ENCODE data around the gene DOK6. TPM values are rescaled to one million over a fixed set of nuclear protein-coding genes. Genes with fewer than 3 reads are reported as not detected.

The DOK6 gene
- total RNA-seq, 1 donor: 2.2 TPM

DNA sequence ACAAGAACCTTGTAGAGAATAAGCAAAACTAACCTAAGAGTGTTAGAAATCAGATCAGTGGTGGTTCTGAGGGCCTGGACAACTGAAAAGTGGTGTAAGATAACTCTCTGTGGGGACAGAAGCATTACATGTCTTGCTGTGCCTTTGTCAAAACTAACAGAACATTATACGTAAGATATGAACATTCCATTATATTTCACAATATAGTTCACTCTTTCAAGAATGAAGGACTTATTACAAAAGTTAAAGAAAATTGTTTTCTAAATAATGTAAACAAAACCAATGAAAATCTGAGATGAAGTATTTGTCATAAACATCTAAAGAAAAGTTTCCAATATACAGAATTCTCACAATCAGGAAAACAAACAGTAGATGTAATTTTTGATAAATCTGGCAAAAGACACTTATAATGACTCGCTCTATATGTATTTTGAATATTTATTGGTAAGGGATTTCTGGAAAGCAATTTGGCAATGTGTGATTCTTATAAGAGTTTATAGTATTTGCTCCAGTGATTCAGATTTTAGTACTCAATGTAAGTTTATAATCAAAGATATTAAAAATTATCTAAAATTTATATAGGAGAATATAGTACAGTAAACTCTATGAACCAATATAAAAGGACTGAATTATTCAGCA lies 288.6 kb downstream of the DOK6 start:
- no peaks in the 10 kb centered on the region for H3K4me1 ChIP-seq (ENCODE audit: insufficient read depth, low read length)
- H3K4me3 ChIP-seq (ENCODE audit: low read length): no peak overlapping the region
- no peaks in the 10 kb centered on the region for H3K27me3 ChIP-seq (ENCODE audit: insufficient read depth, low read length)
- H3K9me3 ChIP-seq (ENCODE audit: low read depth, low read length): no peaks in the 10 kb centered on the region

- Histone ChIP-seq H3K4me3 (ENCODE audit: low read length) (no peak overlapping the region), H3K4me1 (ENCODE audit: insufficient read depth, low read length) (no peaks in the 10 kb centered on the region), H3K9me3 (ENCODE audit: low read depth, low read length) (no peaks in the 10 kb centered on the region), H3K27me3 (ENCODE audit: insufficient read depth, low read length) (no peaks in the 10 kb centered on the region)
Measured at GRCh38 chr18:69691008-69691760, 290.5 kb downstream of the DOK6 start.

DNA sequence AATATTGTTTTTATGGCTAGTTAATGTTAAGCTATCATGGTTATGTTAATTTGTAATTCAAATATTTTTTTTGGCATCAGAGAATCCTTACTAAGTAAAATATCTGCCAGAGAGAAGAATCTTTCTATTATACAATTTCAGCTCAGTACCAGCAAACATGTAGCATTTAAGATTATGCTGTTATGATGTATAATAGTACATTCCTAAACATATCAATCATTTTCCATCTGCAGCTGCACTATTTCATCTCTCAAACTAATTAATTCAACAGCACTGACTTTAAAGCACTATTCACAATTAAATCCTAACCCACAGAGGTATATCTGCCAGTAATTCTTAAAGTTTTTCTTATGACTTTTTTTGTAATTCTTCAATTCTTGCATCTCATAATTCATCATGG lies 296.4 kb downstream of the DOK6 start:
- Histone ChIP-seq H3K4me1 (ENCODE audit: insufficient read depth, low read length) (no peaks in the 10 kb centered on the region), H3K27me3 (ENCODE audit: insufficient read depth, low read length) (no peaks in the 10 kb centered on the region), H3K4me3 (ENCODE audit: low read length) (no peak overlapping the region), H3K9me3 (ENCODE audit: low read depth, low read length) (no peaks in the 10 kb centered on the region)

DNA sequence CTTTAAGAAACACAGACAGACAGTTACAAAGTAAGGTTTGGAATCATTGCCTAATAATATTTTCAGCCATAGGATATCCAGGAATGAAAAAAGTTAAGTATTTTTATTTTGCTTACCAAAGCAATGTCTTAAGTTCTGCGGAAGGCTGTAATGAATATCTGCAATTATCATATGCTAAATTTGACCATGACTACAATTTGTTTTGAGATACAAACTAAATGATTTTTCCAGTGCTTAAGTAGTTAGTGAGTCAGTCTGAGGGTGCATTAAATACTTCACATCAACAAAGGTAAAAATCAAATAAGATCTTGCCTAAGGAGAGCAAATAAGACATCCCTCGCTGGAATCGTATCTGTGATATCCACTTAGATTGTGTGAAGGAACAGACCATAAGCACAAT lies 297.0 kb downstream of the DOK6 start:
- no peaks in the 10 kb centered on the region for H3K27me3 ChIP-seq (ENCODE audit: insufficient read depth, low read length)
- no peaks in the 10 kb centered on the region for H3K9me3 ChIP-seq (ENCODE audit: low read depth, low read length)
- no peaks in the 10 kb centered on the region for H3K4me1 ChIP-seq (ENCODE audit: insufficient read depth, low read length)
- H3K4me3 ChIP-seq (ENCODE audit: low read length): no peak overlapping the region

DNA sequence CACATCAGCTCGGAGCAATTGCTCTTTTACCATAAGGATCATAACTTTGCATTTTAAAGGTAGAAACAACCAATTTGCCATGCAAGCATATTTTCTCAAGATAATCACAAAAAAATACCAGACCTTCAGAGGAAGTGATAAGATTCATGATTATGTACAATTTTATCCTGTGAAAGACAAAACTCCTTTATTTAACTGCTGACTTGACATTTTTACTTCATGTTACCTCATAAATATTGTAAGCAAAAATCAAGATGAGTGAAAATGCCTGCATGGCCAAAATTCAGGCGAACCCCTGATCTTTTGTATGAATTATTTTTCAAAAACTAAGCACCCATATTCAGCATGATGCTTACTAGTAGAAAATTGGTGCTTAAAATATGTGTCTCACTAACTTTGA lies 300.6 kb downstream of the DOK6 start:
- Histone ChIP-seq H3K27me3 (ENCODE audit: insufficient read depth, low read length) (no peaks in the 10 kb centered on the region), H3K4me1 (ENCODE audit: insufficient read depth, low read length) (no peaks in the 10 kb centered on the region), H3K4me3 (ENCODE audit: low read length) (no peak overlapping the region)

GRCh38 chr18:69703461-69703860 lies 302.8 kb downstream of the DOK6 start:
- no peaks in the 10 kb centered on the region for H3K9me3 ChIP-seq (ENCODE audit: low read depth, low read length)
- H3K4me1 ChIP-seq (ENCODE audit: insufficient read depth, low read length): no peaks in the 10 kb centered on the region
- no peaks in the 10 kb centered on the region for H3K27me3 ChIP-seq (ENCODE audit: insufficient read depth, low read length)
- H3K4me3 ChIP-seq (ENCODE audit: low read length): no peak overlapping the region

More for the DNA sequence above, 300.6 kb downstream of the DOK6 start:
- H3K9me3 ChIP-seq (ENCODE audit: low read depth, low read length): no peaks in the 10 kb centered on the region

GRCh38 chr18:69705987-69706386 lies 305.3 kb downstream of the DOK6 start:
- H3K9me3 ChIP-seq (ENCODE audit: low read depth, low read length): no peaks in the 10 kb centered on the region
- H3K4me3 ChIP-seq (ENCODE audit: low read length): no peak overlapping the region
- no peaks in the 10 kb centered on the region for H3K4me1 ChIP-seq (ENCODE audit: insufficient read depth, low read length)
- H3K27me3 ChIP-seq (ENCODE audit: insufficient read depth, low read length): no peaks in the 10 kb centered on the region

DNA sequence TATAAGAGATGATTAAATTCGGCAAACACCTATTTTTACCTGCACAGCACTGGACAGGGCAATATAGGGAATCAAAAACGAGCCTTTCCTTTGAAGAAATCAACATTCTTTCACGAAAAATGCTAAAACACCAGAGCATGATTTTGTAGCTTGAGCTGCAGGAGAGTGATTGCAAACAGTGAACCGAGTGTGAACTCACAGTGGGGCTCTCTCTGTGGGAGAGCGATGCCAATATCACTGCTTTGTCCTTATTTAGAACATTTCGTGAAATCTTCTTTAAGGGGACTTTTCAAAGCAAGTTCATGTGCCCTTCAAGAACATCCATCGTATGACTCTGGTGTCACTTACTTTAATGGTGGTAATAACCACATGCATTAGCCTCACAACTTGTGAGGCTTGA lies 308.2 kb downstream of the DOK6 start:
- no peaks in the 10 kb centered on the region for H3K9me3 ChIP-seq (ENCODE audit: low read depth, low read length)
- no peak overlapping the region for H3K4me3 ChIP-seq (ENCODE audit: low read length)
- H3K4me1 ChIP-seq (ENCODE audit: insufficient read depth, low read length): no peaks in the 10 kb centered on the region
- H3K27me3 ChIP-seq (ENCODE audit: insufficient read depth, low read length): no peaks in the 10 kb centered on the region

- Histone ChIP-seq H3K9me3 (ENCODE audit: low read depth, low read length) (peaks cover 17% of the 10 kb centered on the region), H3K27me3 (ENCODE audit: insufficient read depth, low read length) (no peaks in the 10 kb centered on the region), H3K4me3 (ENCODE audit: low read length) (no peak overlapping the region), H3K4me1 (ENCODE audit: insufficient read depth, low read length) (no peaks in the 10 kb centered on the region)
Measured at GRCh38 chr18:69715191-69715795, 314.6 kb downstream of the DOK6 start.

- Histone ChIP-seq H3K4me3 (ENCODE audit: low read length) (no peak overlapping the region), H3K9me3 (ENCODE audit: low read depth, low read length) (peaks cover 17% of the 10 kb centered on the region), H3K4me1 (ENCODE audit: insufficient read depth, low read length) (no peaks in the 10 kb centered on the region), H3K27me3 (ENCODE audit: insufficient read depth, low read length) (no peaks in the 10 kb centered on the region)
Measured at GRCh38 chr18:69717586-69717985, 316.9 kb downstream of the DOK6 start.

DNA sequence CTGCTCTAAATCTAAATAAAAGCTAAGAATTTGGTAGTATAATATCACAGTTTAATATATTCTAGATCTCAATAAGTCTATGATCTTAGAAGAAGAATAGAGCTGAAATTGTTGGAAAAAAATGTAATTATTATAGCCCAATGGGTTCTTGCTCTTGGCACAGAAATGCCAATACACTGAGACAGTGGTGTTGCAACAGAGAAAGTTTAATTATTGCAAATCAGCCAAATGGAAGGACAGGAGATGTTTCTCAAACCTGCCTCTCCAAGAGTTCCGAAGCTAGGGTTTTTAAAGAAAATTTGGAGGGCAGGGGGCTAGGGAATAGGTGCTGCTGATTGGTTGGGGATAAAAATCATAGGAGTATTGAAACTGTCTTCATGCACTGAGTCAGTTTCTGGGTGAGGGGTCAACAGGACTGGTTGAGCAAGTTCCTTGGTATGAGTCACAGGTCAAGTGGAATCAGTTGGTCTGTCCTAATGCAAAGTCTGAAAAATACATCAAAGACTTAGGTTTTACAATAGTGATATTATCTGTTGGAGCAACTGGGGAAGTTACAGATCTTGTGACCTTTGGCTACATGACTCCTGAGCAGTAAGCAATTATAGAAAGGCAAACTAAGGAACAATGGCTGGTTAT lies 318.3 kb downstream of the DOK6 start:
- H3K4me3 ChIP-seq (ENCODE audit: low read length): no peak overlapping the region
- H3K4me1 ChIP-seq (ENCODE audit: insufficient read depth, low read length): no peaks in the 10 kb centered on the region
- H3K9me3 ChIP-seq (ENCODE audit: low read depth, low read length): peaks cover 17% of the 10 kb centered on the region
- H3K27me3 ChIP-seq (ENCODE audit: insufficient read depth, low read length): no peaks in the 10 kb centered on the region

DNA sequence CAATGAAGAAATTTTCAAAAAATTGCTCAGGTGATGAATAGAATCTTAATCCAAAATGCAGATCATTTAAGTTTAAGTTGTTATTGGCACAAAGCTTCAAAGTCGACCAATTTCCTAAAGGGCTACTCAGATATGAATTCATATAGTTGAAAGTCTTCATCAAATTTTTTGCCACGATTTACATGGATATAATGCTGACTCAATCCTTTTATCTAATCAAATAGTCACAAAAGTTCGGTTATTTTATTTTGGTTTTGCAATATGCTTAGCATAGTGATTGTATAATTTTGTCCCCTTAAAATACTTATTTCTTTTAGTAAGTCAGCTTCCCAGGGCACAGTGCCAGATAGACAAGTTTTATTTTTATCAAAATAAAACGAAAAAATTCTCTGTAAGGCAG lies 319.7 kb downstream of the DOK6 start:
- H3K27me3 ChIP-seq (ENCODE audit: insufficient read depth, low read length): no peaks in the 10 kb centered on the region
- H3K9me3 ChIP-seq (ENCODE audit: low read depth, low read length): peaks cover 17% of the 10 kb centered on the region

DNA sequence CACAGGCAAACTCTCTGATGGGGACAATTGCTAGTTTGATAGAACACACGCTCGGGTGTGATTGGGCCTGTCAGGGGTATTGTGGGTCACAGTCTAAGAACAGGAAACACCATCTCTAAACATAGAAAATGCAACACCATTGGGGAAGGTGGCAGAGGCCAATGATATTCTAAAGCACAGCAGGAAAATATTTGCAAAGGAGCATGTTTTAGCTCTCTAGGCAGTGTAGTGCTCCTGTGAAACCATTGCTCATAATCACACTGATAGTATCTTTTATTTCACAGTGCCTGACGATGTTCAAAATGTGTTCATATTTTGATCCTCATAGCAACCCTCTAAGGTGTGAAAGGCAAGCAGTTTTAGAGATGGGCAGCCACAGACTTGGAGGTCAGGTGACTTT lies 322.7 kb downstream of the DOK6 start:
- Histone ChIP-seq H3K9me3 (ENCODE audit: low read depth, low read length) (peaks cover 11% of the 10 kb centered on the region), H3K4me1 (ENCODE audit: insufficient read depth, low read length) (no peaks in the 10 kb centered on the region), H3K4me3 (ENCODE audit: low read length) (no peak overlapping the region), H3K27me3 (ENCODE audit: insufficient read depth, low read length) (no peaks in the 10 kb centered on the region)

More for the DNA sequence above, 319.7 kb downstream of the DOK6 start:
- no peak overlapping the region for H3K4me3 ChIP-seq (ENCODE audit: low read length)
- H3K4me1 ChIP-seq (ENCODE audit: insufficient read depth, low read length): no peaks in the 10 kb centered on the region

GRCh38 chr18:69725009-69725408 lies 324.3 kb downstream of the DOK6 start:
- no peak overlapping the region for H3K4me3 ChIP-seq (ENCODE audit: low read length)
- H3K9me3 ChIP-seq (ENCODE audit: low read depth, low read length): no peaks in the 10 kb centered on the region
- no peaks in the 10 kb centered on the region for H3K4me1 ChIP-seq (ENCODE audit: insufficient read depth, low read length)
- H3K27me3 ChIP-seq (ENCODE audit: insufficient read depth, low read length): no peaks in the 10 kb centered on the region

- no peak overlapping the region for H3K4me3 ChIP-seq (ENCODE audit: low read length)
- H3K9me3 ChIP-seq (ENCODE audit: low read depth, low read length): no peaks in the 10 kb centered on the region
- no peaks in the 10 kb centered on the region for H3K4me1 ChIP-seq (ENCODE audit: insufficient read depth, low read length)
- no peaks in the 10 kb centered on the region for H3K27me3 ChIP-seq (ENCODE audit: insufficient read depth, low read length)
Measured at GRCh38 chr18:69725855-69726508, 325.3 kb downstream of the DOK6 start.

Data from mononuclear cell (primary cell).